Cortex of kidney (tissue), 1 donor: ENCODE results near the gene TDRD7.
"Not testable (repeated sequence)": the region's sequence is repeated elsewhere in the genome, so short reads cannot be mapped to it uniquely, and the experiment has no call there.

Source experiments
- DNase-seq: peaks from one replicate; lab custom pipeline; 2025; lab: John Stamatoyannopoulos, UW

Gene TDRD7

GRCh38 chr9:97425336-97425972 lies 13.6 kb downstream of the TDRD7 start:
- no peak for DNase-seq

- DNase-seq = no peak
These were observed 14.1 kb downstream of the TDRD7 start for GRCh38 chr9:97425973-97426336.

GRCh38 chr9:97427885-97428284 lies 16.0 kb downstream of the TDRD7 start:
- no peak for DNase-seq

- no peak for DNase-seq
These were observed 18.6 kb downstream of the TDRD7 start for GRCh38 chr9:97430316-97431043.

GRCh38 chr9:97431044-97431441 lies 19.1 kb downstream of the TDRD7 start:
- no peak for DNase-seq

GRCh38 chr9:97431549-97432143 lies 19.8 kb downstream of the TDRD7 start:
- DNase-seq = no peak

- DNase-seq = no peak
These were observed 25.2 kb downstream of the TDRD7 start for GRCh38 chr9:97437051-97437600.

GRCh38 chr9:97438257-97438656 lies 26.4 kb downstream of the TDRD7 start:
- DNase-seq = no peak

- DNase-seq = no peak
These were observed 26.8 kb downstream of the TDRD7 start for GRCh38 chr9:97438666-97439065.

GRCh38 chr9:97440160-97440559 lies 28.3 kb downstream of the TDRD7 start:
- DNase-seq = no peak

GRCh38 chr9:97441729-97442128 lies 29.8 kb downstream of the TDRD7 start:
- no peak for DNase-seq

GRCh38 chr9:97445119-97445701 lies 33.3 kb downstream of the TDRD7 start:
- no peak for DNase-seq

- DNase-seq = no peak
These were observed 35.1 kb downstream of the TDRD7 start for GRCh38 chr9:97447001-97447400.

- not testable (repeated sequence) for DNase-seq
These were observed 41.7 kb downstream of the TDRD7 start for GRCh38 chr9:97453573-97453972.

GRCh38 chr9:97456841-97457240 lies 44.9 kb downstream of the TDRD7 start:
- DNase-seq = not testable (repeated sequence)

GRCh38 chr9:97459326-97459725 lies 47.4 kb downstream of the TDRD7 start:
- DNase-seq = no peak

GRCh38 chr9:97462159-97462558 lies 50.3 kb downstream of the TDRD7 start:
- no peak for DNase-seq

- no peak for DNase-seq
These were observed 51.0 kb downstream of the TDRD7 start for GRCh38 chr9:97462914-97463313.

- DNase-seq = no peak
These were observed 57.0 kb downstream of the TDRD7 start for GRCh38 chr9:97468658-97469448.

GRCh38 chr9:97470076-97470475 lies 58.2 kb downstream of the TDRD7 start:
- no peak for DNase-seq

GRCh38 chr9:97473717-97474116 lies 61.8 kb downstream of the TDRD7 start:
- DNase-seq = no peak

GRCh38 chr9:97474372-97474925 lies 62.6 kb downstream of the TDRD7 start:
- DNase-seq = no peak
